ENCODE data around the gene SCRT2.

The SCRT2 gene

GRCh38 chr20:711576-711975 is 36.0 kb upstream of the SCRT2 start:
- Histone ChIP-seq H3K36me3 (ENCODE audit: control insufficient read depth, insufficient read depth, low read length) (no peaks in the 10 kb centered on the region), H3K27me3 (ENCODE audit: control insufficient read depth, insufficient read depth, low read length, poor library complexity, severe bottlenecking) (peaks cover 8% of the 10 kb centered on the region), H3K4me1 (ENCODE audit: control insufficient read depth, insufficient read depth, low read length) (no peaks in the 10 kb centered on the region), H3K27ac (ENCODE audit: insufficient read depth, low read depth, low read length, poor library complexity, severe bottlenecking) (no peak overlapping the region), H3K9me3 (ENCODE audit: control insufficient read depth, low read length) (no peaks in the 10 kb centered on the region), H3K4me3 (ENCODE audit: insufficient read depth, low read depth, low read length) (no peak overlapping the region)
- WGBS, 2 experiments: 67 to 71% methylated on average over 2 of the region's 2 CpGs

GRCh38 chr20:710780-711450 is 35.3 kb upstream of the SCRT2 start:
- Histone ChIP-seq H3K27ac (ENCODE audit: insufficient read depth, low read depth, low read length, poor library complexity, severe bottlenecking) (no peak overlapping the region), H3K9me3 (ENCODE audit: control insufficient read depth, low read length) (no peaks in the 10 kb centered on the region), H3K36me3 (ENCODE audit: control insufficient read depth, insufficient read depth, low read length) (no peaks in the 10 kb centered on the region), H3K4me1 (ENCODE audit: control insufficient read depth, insufficient read depth, low read length) (no peaks in the 10 kb centered on the region), H3K27me3 (ENCODE audit: control insufficient read depth, insufficient read depth, low read length, poor library complexity, severe bottlenecking) (peaks cover 8% of the 10 kb centered on the region), H3K4me3 (ENCODE audit: insufficient read depth, low read depth, low read length) (no peak overlapping the region)
- WGBS, 2 experiments: 94 to 95% methylated on average over 19 of the region's 19 CpGs

GRCh38 chr20:709991-710779 is 34.6 kb upstream of the SCRT2 start:
- WGBS, 2 experiments: 7 to 8% methylated on average over 60 to 65 of the region's 65 CpGs
- no peaks in the 10 kb centered on the region for H3K36me3 ChIP-seq (ENCODE audit: control insufficient read depth, insufficient read depth, low read length)
- peak overlapping the region; percentile 42 for H3K4me3 ChIP-seq (ENCODE audit: insufficient read depth, low read depth, low read length)
- no peaks in the 10 kb centered on the region for H3K9me3 ChIP-seq (ENCODE audit: control insufficient read depth, low read length)
- H3K27me3 ChIP-seq (ENCODE audit: control insufficient read depth, insufficient read depth, low read length, poor library complexity, severe bottlenecking): peaks cover 8% of the 10 kb centered on the region
- no peaks in the 10 kb centered on the region for H3K4me1 ChIP-seq (ENCODE audit: control insufficient read depth, insufficient read depth, low read length)
- H3K27ac ChIP-seq (ENCODE audit: insufficient read depth, low read depth, low read length, poor library complexity, severe bottlenecking): no peak overlapping the region

GRCh38 chr20:709423-709822 is 33.8 kb upstream of the SCRT2 start:
- H3K4me1 ChIP-seq (ENCODE audit: control insufficient read depth, insufficient read depth, low read length): no peaks in the 10 kb centered on the region
- H3K4me3 ChIP-seq (ENCODE audit: insufficient read depth, low read depth, low read length): peak overlapping the region; percentile 42
- H3K9me3 ChIP-seq (ENCODE audit: control insufficient read depth, low read length): no peaks in the 10 kb centered on the region
- peaks cover 8% of the 10 kb centered on the region for H3K27me3 ChIP-seq (ENCODE audit: control insufficient read depth, insufficient read depth, low read length, poor library complexity, severe bottlenecking)
- no peak overlapping the region for H3K27ac ChIP-seq (ENCODE audit: insufficient read depth, low read depth, low read length, poor library complexity, severe bottlenecking)
- no peaks in the 10 kb centered on the region for H3K36me3 ChIP-seq (ENCODE audit: control insufficient read depth, insufficient read depth, low read length)
- 73% methylated on average over 20 of the region's 20 CpGs for WGBS, 2 experiments

- H3K4me1 ChIP-seq (ENCODE audit: control insufficient read depth, insufficient read depth, low read length): no peaks in the 10 kb centered on the region
- peaks cover 8% of the 10 kb centered on the region for H3K27me3 ChIP-seq (ENCODE audit: control insufficient read depth, insufficient read depth, low read length, poor library complexity, severe bottlenecking)
- WGBS, 2 experiments: 85 to 89% methylated on average over 2 of the region's 2 CpGs
- H3K4me3 ChIP-seq (ENCODE audit: insufficient read depth, low read depth, low read length): no peak overlapping the region
- no peaks in the 10 kb centered on the region for H3K9me3 ChIP-seq (ENCODE audit: control insufficient read depth, low read length)
- no peak overlapping the region for H3K27ac ChIP-seq (ENCODE audit: insufficient read depth, low read depth, low read length, poor library complexity, severe bottlenecking)
- H3K36me3 ChIP-seq (ENCODE audit: control insufficient read depth, insufficient read depth, low read length): no peaks in the 10 kb centered on the region
These were observed 33.4 kb upstream of the SCRT2 start for GRCh38 chr20:708956-709355.

- 91 to 93% methylated on average over 13 of the region's 13 CpGs for WGBS, 2 experiments
- Histone ChIP-seq H3K4me3 (ENCODE audit: insufficient read depth, low read depth, low read length) (no peak overlapping the region), H3K36me3 (ENCODE audit: control insufficient read depth, insufficient read depth, low read length) (no peaks in the 10 kb centered on the region), H3K27me3 (ENCODE audit: control insufficient read depth, insufficient read depth, low read length, poor library complexity, severe bottlenecking) (peaks cover 8% of the 10 kb centered on the region), H3K9me3 (ENCODE audit: control insufficient read depth, low read length) (no peaks in the 10 kb centered on the region), H3K27ac (ENCODE audit: insufficient read depth, low read depth, low read length, poor library complexity, severe bottlenecking) (no peak overlapping the region), H3K4me1 (ENCODE audit: control insufficient read depth, insufficient read depth, low read length) (no peaks in the 10 kb centered on the region)
These were observed 32.0 kb upstream of the SCRT2 start for GRCh38 chr20:707451-708110.

- no peaks in the 10 kb centered on the region for H3K9me3 ChIP-seq (ENCODE audit: control insufficient read depth, low read length)
- WGBS, 2 experiments: 81% methylated on average over 8 of the region's 8 CpGs
- H3K4me3 ChIP-seq (ENCODE audit: insufficient read depth, low read depth, low read length): no peak overlapping the region
- peaks cover 8% of the 10 kb centered on the region for H3K27me3 ChIP-seq (ENCODE audit: control insufficient read depth, insufficient read depth, low read length, poor library complexity, severe bottlenecking)
- no peaks in the 10 kb centered on the region for H3K36me3 ChIP-seq (ENCODE audit: control insufficient read depth, insufficient read depth, low read length)
- H3K27ac ChIP-seq (ENCODE audit: insufficient read depth, low read depth, low read length, poor library complexity, severe bottlenecking): no peak overlapping the region
- no peaks in the 10 kb centered on the region for H3K4me1 ChIP-seq (ENCODE audit: control insufficient read depth, insufficient read depth, low read length)
These were observed 30.8 kb upstream of the SCRT2 start for GRCh38 chr20:706366-706885.

GRCh38 chr20:704726-705125 is 29.1 kb upstream of the SCRT2 start:
- Histone ChIP-seq H3K4me3 (ENCODE audit: insufficient read depth, low read depth, low read length) (no peak overlapping the region), H3K4me1 (ENCODE audit: control insufficient read depth, insufficient read depth, low read length) (peaks cover 7% of the 10 kb centered on the region), H3K27me3 (ENCODE audit: control insufficient read depth, insufficient read depth, low read length, poor library complexity, severe bottlenecking) (peaks cover 8% of the 10 kb centered on the region), H3K9me3 (ENCODE audit: control insufficient read depth, low read length) (no peaks in the 10 kb centered on the region), H3K36me3 (ENCODE audit: control insufficient read depth, insufficient read depth, low read length) (no peaks in the 10 kb centered on the region), H3K27ac (ENCODE audit: insufficient read depth, low read depth, low read length, poor library complexity, severe bottlenecking) (no peak overlapping the region)
- 90 to 92% methylated on average over 4 of the region's 4 CpGs for WGBS, 2 experiments

GRCh38 chr20:703426-703825 is 27.8 kb upstream of the SCRT2 start:
- 89 to 94% methylated on average over 8 of the region's 8 CpGs for WGBS, 2 experiments

GRCh38 chr20:703006-703405 is 27.4 kb upstream of the SCRT2 start:
- Histone ChIP-seq H3K9me3 (ENCODE audit: control insufficient read depth, low read length) (no peaks in the 10 kb centered on the region), H3K27ac (ENCODE audit: insufficient read depth, low read depth, low read length, poor library complexity, severe bottlenecking) (no peak overlapping the region), H3K4me3 (ENCODE audit: insufficient read depth, low read depth, low read length) (no peak overlapping the region), H3K4me1 (ENCODE audit: control insufficient read depth, insufficient read depth, low read length) (peaks cover 12% of the 10 kb centered on the region), H3K27me3 (ENCODE audit: control insufficient read depth, insufficient read depth, low read length, poor library complexity, severe bottlenecking) (no peaks in the 10 kb centered on the region), H3K36me3 (ENCODE audit: control insufficient read depth, insufficient read depth, low read length) (no peaks in the 10 kb centered on the region)
- 91 to 94% methylated on average over 2 of the region's 2 CpGs for WGBS, 2 experiments

More at GRCh38 chr20:703426-703825, 27.8 kb upstream of the SCRT2 start:
- no peaks in the 10 kb centered on the region for H3K9me3 ChIP-seq (ENCODE audit: control insufficient read depth, low read length)
- peaks cover 12% of the 10 kb centered on the region for H3K4me1 ChIP-seq (ENCODE audit: control insufficient read depth, insufficient read depth, low read length)
- no peak overlapping the region for H3K27ac ChIP-seq (ENCODE audit: insufficient read depth, low read depth, low read length, poor library complexity, severe bottlenecking)
- no peak overlapping the region for H3K4me3 ChIP-seq (ENCODE audit: insufficient read depth, low read depth, low read length)
- no peaks in the 10 kb centered on the region for H3K36me3 ChIP-seq (ENCODE audit: control insufficient read depth, insufficient read depth, low read length)
- no peaks in the 10 kb centered on the region for H3K27me3 ChIP-seq (ENCODE audit: control insufficient read depth, insufficient read depth, low read length, poor library complexity, severe bottlenecking)
